Stimulated activated memory B cell treated with anti-CD40 and anti-IgM and Interleukin-4, amounts not matched to agents 10 μg/mL and 1 μg/mL and 100 μg/mL, for 72 hours (primary cell): ENCODE data around the gene MT1M.

ENCODE experiments used
- ATAC-seq: fragments of 150-1000 bp; cut with Tn5 transposase; 2 replicates; pipeline ENCODE4 v1.10.0; 2021
- H3K27ac Mint-ChIP-seq: one replicate; pipeline ENCODE4 v1.8.0; 2022; ENCODE audit warnings: mild to moderate bottlenecking, mixed read lengths
- H3K27me3 Mint-ChIP-seq: one replicate; pipeline ENCODE4 v1.8.0; 2022; ENCODE audit warnings: mixed read lengths
- H3K36me3 Mint-ChIP-seq: one replicate; pipeline ENCODE4 v1.8.0; 2022; ENCODE audit warnings: mixed read lengths
- H3K4me1 Mint-ChIP-seq: one replicate; pipeline ENCODE4 v1.8.0; 2022; ENCODE audit warnings: mixed read lengths
- H3K4me3 Mint-ChIP-seq: one replicate; pipeline ENCODE4 v1.8.0; 2022; ENCODE audit warnings: mild to moderate bottlenecking, moderate library complexity, mixed read lengths
- H3K9me3 Mint-ChIP-seq: one replicate; pipeline ENCODE4 v1.8.0; 2022; ENCODE audit warnings: mixed read lengths

Gene MT1M

DNA sequence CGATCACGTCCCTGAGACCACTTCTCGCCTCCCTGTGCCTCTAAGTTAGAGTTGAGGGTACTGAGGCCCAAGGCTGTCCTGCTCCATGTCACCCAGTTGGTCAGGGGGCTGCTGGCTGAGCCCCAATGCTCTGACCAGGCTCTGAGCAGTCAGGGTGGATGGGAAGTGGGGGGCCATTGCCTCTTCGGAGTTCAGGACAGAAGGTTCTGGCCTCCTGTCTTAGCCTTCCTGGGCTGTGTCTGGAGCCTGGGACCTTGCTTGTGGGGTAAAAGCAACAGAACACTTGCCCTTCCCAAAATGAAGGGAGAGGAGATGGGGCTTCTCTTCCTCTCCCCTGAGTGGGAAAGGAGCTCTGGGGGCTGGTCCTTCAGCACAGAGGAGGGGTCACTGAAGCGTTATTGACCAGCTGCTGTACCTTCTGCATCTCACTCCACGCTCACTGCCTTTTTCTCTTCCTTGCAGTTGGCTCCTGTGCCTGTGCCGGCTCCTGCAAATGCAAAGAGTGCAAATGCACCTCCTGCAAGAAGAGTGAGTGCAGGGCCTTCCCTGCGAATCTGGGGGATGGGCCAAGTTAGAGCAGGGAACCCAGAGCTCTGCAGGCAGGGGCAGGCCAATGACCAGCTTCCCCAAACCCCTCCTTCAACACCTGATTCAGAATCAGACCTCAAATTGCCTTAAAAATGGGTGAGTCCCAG is 50.4 kb downstream of the MT1M start:
- H3K27me3 Mint-ChIP-seq = peaks cover 33% of the 10 kb centered on the region
- peaks cover 3% of the 10 kb centered on the region for H3K9me3 Mint-ChIP-seq
- ATAC-seq = no peak
- H3K4me3 Mint-ChIP-seq = peak overlapping the region; percentile 95
- H3K27ac Mint-ChIP-seq = peak overlapping the region; percentile 82
- peaks cover 16% of the 10 kb centered on the region for H3K4me1 Mint-ChIP-seq
- H3K36me3 Mint-ChIP-seq = no peaks in the 10 kb centered on the region
